HG03521 (cell line): Measurements from ENCODE around the gene SMAD4.

Experiments used
- ATAC-seq: cut with Tn5 transposase; IDR thresholded peaks from one replicate; pipeline ENCODE4 v1.9.1; 2021; ENCODE audit warnings: mild to moderate bottlenecking, moderate library complexity; ENCODE audit not compliant: unreplicated experiment

The SMAD4 gene

GRCh38 chr18:51020536-51020935 is 9.5 kb upstream of the SMAD4 start:
- no peak for ATAC-seq

- no peak for ATAC-seq
Observed at GRCh38 chr18:51021226-51021965, 8.6 kb upstream of the SMAD4 start.

GRCh38 chr18:51025512-51025911 is 4.5 kb upstream of the SMAD4 start:
- no peak for ATAC-seq

GRCh38 chr18:51028201-51028805 is 1.7 kb upstream of the SMAD4 start:
- ATAC-seq, result no peak

GRCh38 chr18:51029378-51029693 is 677 bp upstream of the SMAD4 start:
- ATAC-seq, result no peak

- ATAC-seq, result peak; percentile 51
Observed at GRCh38 chr18:51030537-51031258, 685 bp downstream of the SMAD4 start.

GRCh38 chr18:51032193-51032592 is 2.2 kb downstream of the SMAD4 start:
- ATAC-seq, result no peak

- ATAC-seq, result no peak
Observed at GRCh38 chr18:51037230-51037629, 7.2 kb downstream of the SMAD4 start.

GRCh38 chr18:51038110-51038509 is 8.1 kb downstream of the SMAD4 start:
- ATAC-seq, result no peak

- no peak for ATAC-seq
Observed at GRCh38 chr18:51039138-51040112, 9.4 kb downstream of the SMAD4 start.

GRCh38 chr18:51041677-51042352 is 11.8 kb downstream of the SMAD4 start:
- ATAC-seq, result no peak

- ATAC-seq, result no peak
Observed at GRCh38 chr18:51044928-51045585, 15.0 kb downstream of the SMAD4 start.

GRCh38 chr18:51048190-51048589 is 18.2 kb downstream of the SMAD4 start:
- ATAC-seq, result no peak

GRCh38 chr18:51049137-51049536 is 19.1 kb downstream of the SMAD4 start:
- no peak for ATAC-seq

- ATAC-seq, result peak; percentile 77
Observed at GRCh38 chr18:51051105-51051712, 21.2 kb downstream of the SMAD4 start.

GRCh38 chr18:51053814-51054213 is 23.8 kb downstream of the SMAD4 start:
- no peak for ATAC-seq

GRCh38 chr18:51054764-51055163 is 24.8 kb downstream of the SMAD4 start:
- ATAC-seq, result no peak

- ATAC-seq, result no peak
Observed at GRCh38 chr18:51059969-51060368, 30.0 kb downstream of the SMAD4 start.

- no peak for ATAC-seq
Observed at GRCh38 chr18:51064256-51064655, 34.2 kb downstream of the SMAD4 start.

- no peak for ATAC-seq
Observed at GRCh38 chr18:51066273-51066672, 36.3 kb downstream of the SMAD4 start.
